GM23338 (cell line): ENCODE measurements around the gene BTBD9. TPM values are rescaled to one million over a fixed set of nuclear protein-coding genes. Genes with fewer than 3 reads are reported as not detected.

Experiments
- ATAC-seq: fragments of 200-7000 bp; cut with Tn5 transposase; 3 replicates; pipeline ENCODE4 v1.9.1; 2020
- DNase-seq: peaks from one replicate; pipeline ENCODE4 v3.0.0-alpha.2; 2015; ENCODE audit warnings: low spot score
- H2AFZ ChIP-seq: fragments of 200-600 bp; sonication (generic); 2 replicates; pipeline ENCODE4 v1.8.0; 2016; ENCODE audit warnings: antibody characterized with exemption, mild to moderate bottlenecking, moderate library complexity
- H3F3A ChIP-seq: fragments of 200-600 bp; sonication (generic); replicated peaks from 2 replicates; pipeline ENCODE4 v1.8.0; 2017; ENCODE audit warnings: antibody characterized with exemption, mixed run types, low read depth
- H3K27ac ChIP-seq: fragments of 200-600 bp; sonication (generic); 2 replicates; pipeline ENCODE4 v1.6.1; 2016; ENCODE audit warnings: low read depth
- H3K27me3 ChIP-seq: fragments of 200-600 bp; sonication (generic); 2 replicates; pipeline ENCODE4 v1.8.0; 2016; ENCODE audit warnings: mild to moderate bottlenecking, mixed run types, moderate library complexity; ENCODE audit not compliant: insufficient read depth
- H3K36me3 ChIP-seq: fragments of 200-600 bp; sonication (generic); 2 replicates; pipeline ENCODE4 v1.8.0; 2016; ENCODE audit warnings: mild to moderate bottlenecking; ENCODE audit not compliant: insufficient read depth
- H3K4me1 ChIP-seq: fragments of 200-600 bp; sonication (generic); 2 replicates; pipeline ENCODE4 v1.8.0; 2016; ENCODE audit warnings: mild to moderate bottlenecking, moderate library complexity; ENCODE audit not compliant: insufficient read depth
- H3K4me2 ChIP-seq: fragments of 200-600 bp; sonication (generic); 2 replicates; pipeline ENCODE4 v1.7.1; 2017; ENCODE audit warnings: mixed run types
- H3K4me3 ChIP-seq: fragments of 200-600 bp; sonication (generic); 2 replicates; pipeline ENCODE4 v1.6.1; 2016; ENCODE audit warnings: mixed run types
- H3K79me2 ChIP-seq: fragments of 200-600 bp; sonication (generic); replicated peaks from 2 replicates; pipeline ENCODE4 v1.8.0; 2017; ENCODE audit warnings: mild to moderate bottlenecking; ENCODE audit not compliant: insufficient read depth
- H3K9me2 ChIP-seq: fragments of 200-600 bp; sonication (generic); 2 replicates; pipeline ENCODE4 v1.8.0; 2017; ENCODE audit not compliant: insufficient read depth
- H4K20me1 ChIP-seq: fragments of 200-600 bp; sonication (generic); replicated peaks from 2 replicates; pipeline ENCODE4 v1.8.0; 2017; ENCODE audit warnings: mild to moderate bottlenecking; ENCODE audit not compliant: insufficient read depth
- H3K27ac Mint-ChIP-seq: 2 replicates; pipeline ENCODE4 v1.8.0; 2020; ENCODE audit warnings: inconsistent platforms, mild to moderate bottlenecking, moderate library complexity, mixed read lengths
- H3K27me3 Mint-ChIP-seq: 3 replicates; pipeline ENCODE4 v1.8.0; 2022; ENCODE audit warnings: low read depth, mild to moderate bottlenecking, moderate library complexity, mixed read lengths, inconsistent platforms; ENCODE audit not compliant: insufficient read depth, poor library complexity
- H3K36me3 Mint-ChIP-seq: 3 replicates; pipeline ENCODE4 v1.8.0; 2021; ENCODE audit warnings: low read depth, mild to moderate bottlenecking, inconsistent platforms, moderate library complexity, mixed read lengths
- H3K4me1 Mint-ChIP-seq: 3 replicates; pipeline ENCODE4 v1.8.0; 2020; ENCODE audit warnings: mild to moderate bottlenecking, inconsistent platforms, mixed read lengths
- H3K4me3 Mint-ChIP-seq: 3 replicates; pipeline ENCODE4 v1.8.0; 2021; ENCODE audit warnings: moderate library complexity, mild to moderate bottlenecking, inconsistent platforms, mixed read lengths
- H3K9me3 Mint-ChIP-seq: 3 replicates; pipeline ENCODE4 v1.8.0; 2020; ENCODE audit warnings: moderate library complexity, mild to moderate bottlenecking, inconsistent platforms, mixed read lengths
- EZH2 ChIP-seq: fragments of 200-600 bp; sonication (generic); IDR thresholded peaks from one replicate; pipeline ENCODE4 v1.8.0; 2017; ENCODE audit warnings: antibody characterized with exemption, mild to moderate bottlenecking, low read depth; ENCODE audit not compliant: unreplicated experiment
- JUNB ChIP-seq: IDR thresholded peaks from one replicate; pipeline ENCODE4 v1.6.1; 2016; ENCODE audit warnings: antibody characterized with exemption; ENCODE audit not compliant: unreplicated experiment
- ZNF114 ChIP-seq: fragments of 250-450 bp; sonication (Bioruptor Pico); IDR thresholded peaks from 2 replicates; pipeline ENCODE4 v1.5.0; 2020; ENCODE audit warnings: mild to moderate bottlenecking, moderate library complexity
- ZNF331 ChIP-seq: fragments of 250-450 bp; sonication (Bioruptor Pico); IDR thresholded peaks from 2 replicates; pipeline ENCODE4 v1.5.0; 2020; ENCODE audit warnings: low read depth, mild to moderate bottlenecking, moderate library complexity
- polyA plus RNA-seq: library from polyadenylated mRNA; unstranded; fragments of >200 nt; fragmentation: Nextera tagmentation; extraction: Ambion mirVana; gene quantifications from 2 replicates; pipeline ENCODE4 v1.2.1, GENCODE V29; 2016
- total RNA-seq: library from RNA; depleted of rRNA; stranded (reverse); fragments of >200 nt; shearing (Covaris generic); gene quantifications from 2 replicates; pipeline ENCODE4 v1.2.3, GENCODE V29; 2014
- TF ChIP-seq, protein P1 (sequence below): fragments of 250-450 bp; sonication (Bioruptor Pico); IDR thresholded peaks from 2 replicates; pipeline ENCODE4 v1.5.0; 2020; ENCODE audit warnings: mild to moderate bottlenecking, moderate library complexity
- TF ChIP-seq, protein P2 (sequence below), 2 experiments: fragments of 200-600 bp in 1 of 2; sonication (generic) in 1 of 2; conservative IDR thresholded peaks; 2 replicates each; pipeline versions ENCODE4 v1.5.1 to v1.6.1; 2016 to 2017; ENCODE audit warnings: antibody characterized with exemption in 2 of 2, low read depth in 2 of 2, mild to moderate bottlenecking in 2 of 2, moderate library complexity in 1 of 2
- TF ChIP-seq, protein P3 (sequence below): IDR thresholded peaks from 2 replicates; pipeline ENCODE4 v1.6.1; 2016; ENCODE audit warnings: antibody characterized with exemption
- TF ChIP-seq, protein P4 (sequence below): IDR thresholded peaks from one replicate; pipeline ENCODE4 v1.6.1; 2018; ENCODE audit warnings: antibody characterized with exemption; ENCODE audit not compliant: unreplicated experiment

The BTBD9 gene
- total and polyA plus RNA-seq, 2 experiments from 2014 or later = 4.2 to 5.3 TPM

DNA sequence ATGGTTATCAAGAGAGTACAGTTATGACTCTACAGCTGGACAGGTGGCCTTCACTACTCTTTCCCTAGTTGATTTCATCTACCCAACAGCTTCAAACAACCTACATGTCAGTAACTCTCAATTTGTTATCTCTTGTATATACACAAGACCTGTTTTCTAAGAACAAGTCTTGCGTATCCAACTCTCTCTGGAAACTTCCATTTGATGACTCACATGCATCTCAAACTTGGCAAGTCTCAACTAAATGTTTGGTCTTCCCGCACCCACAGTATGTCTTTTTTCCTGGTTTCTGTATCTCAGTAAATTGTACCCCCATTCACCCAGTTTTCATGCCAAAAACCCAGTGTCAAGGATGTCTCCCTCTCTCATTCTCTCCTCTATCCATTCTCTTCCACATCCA lies 97.7 kb downstream of the BTBD9 start (continued):
- TF ChIP-seq, protein P1, sequence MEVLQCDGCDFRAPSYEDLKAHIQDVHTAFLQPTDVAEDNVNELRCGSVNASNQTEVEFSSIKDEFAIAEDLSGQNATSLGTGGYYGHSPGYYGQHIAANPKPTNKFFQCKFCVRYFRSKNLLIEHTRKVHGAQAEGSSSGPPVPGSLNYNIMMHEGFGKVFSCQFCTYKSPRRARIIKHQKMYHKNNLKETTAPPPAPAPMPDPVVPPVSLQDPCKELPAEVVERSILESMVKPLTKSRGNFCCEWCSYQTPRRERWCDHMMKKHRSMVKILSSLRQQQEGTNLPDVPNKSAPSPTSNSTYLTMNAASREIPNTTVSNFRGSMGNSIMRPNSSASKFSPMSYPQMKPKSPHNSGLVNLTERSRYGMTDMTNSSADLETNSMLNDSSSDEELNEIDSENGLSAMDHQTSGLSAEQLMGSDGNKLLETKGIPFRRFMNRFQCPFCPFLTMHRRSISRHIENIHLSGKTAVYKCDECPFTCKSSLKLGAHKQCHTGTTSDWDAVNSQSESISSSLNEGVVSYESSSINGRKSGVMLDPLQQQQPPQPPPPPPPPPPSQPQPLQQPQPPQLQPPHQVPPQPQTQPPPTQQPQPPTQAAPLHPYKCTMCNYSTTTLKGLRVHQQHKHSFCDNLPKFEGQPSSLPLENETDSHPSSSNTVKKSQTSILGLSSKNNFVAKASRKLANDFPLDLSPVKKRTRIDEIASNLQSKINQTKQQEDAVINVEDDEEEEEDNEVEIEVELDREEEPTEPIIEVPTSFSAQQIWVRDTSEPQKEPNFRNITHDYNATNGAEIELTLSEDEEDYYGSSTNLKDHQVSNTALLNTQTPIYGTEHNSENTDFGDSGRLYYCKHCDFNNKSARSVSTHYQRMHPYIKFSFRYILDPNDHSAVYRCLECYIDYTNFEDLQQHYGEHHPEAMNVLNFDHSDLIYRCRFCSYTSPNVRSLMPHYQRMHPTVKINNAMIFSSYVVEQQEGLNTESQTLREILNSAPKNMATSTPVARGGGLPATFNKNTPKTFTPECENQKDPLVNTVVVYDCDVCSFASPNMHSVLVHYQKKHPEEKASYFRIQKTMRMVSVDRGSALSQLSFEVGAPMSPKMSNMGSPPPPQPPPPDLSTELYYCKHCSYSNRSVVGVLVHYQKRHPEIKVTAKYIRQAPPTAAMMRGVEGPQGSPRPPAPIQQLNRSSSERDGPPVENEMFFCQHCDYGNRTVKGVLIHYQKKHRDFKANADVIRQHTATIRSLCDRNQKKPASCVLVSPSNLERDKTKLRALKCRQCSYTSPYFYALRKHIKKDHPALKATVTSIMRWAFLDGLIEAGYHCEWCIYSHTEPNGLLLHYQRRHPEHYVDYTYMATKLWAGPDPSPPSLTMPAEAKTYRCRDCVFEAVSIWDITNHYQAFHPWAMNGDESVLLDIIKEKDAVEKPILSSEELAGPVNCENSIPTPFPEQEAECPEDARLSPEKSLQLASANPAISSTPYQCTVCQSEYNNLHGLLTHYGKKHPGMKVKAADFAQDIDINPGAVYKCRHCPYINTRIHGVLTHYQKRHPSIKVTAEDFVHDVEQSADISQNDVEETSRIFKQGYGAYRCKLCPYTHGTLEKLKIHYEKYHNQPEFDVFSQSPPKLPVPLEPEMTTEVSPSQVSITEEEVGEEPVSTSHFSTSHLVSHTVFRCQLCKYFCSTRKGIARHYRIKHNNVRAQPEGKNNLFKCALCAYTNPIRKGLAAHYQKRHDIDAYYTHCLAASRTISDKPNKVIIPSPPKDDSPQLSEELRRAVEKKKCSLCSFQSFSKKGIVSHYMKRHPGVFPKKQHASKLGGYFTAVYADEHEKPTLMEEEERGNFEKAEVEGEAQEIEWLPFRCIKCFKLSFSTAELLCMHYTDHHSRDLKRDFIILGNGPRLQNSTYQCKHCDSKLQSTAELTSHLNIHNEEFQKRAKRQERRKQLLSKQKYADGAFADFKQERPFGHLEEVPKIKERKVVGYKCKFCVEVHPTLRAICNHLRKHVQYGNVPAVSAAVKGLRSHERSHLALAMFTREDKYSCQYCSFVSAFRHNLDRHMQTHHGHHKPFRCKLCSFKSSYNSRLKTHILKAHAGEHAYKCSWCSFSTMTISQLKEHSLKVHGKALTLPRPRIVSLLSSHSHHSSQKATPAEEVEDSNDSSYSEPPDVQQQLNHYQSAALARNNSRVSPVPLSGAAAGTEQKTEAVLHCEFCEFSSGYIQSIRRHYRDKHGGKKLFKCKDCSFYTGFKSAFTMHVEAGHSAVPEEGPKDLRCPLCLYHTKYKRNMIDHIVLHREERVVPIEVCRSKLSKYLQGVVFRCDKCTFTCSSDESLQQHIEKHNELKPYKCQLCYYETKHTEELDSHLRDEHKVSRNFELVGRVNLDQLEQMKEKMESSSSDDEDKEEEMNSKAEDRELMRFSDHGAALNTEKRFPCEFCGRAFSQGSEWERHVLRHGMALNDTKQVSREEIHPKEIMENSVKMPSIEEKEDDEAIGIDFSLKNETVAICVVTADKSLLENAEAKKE (CRISPR knock-in tag) = no peak
- TF ChIP-seq, protein P2, sequence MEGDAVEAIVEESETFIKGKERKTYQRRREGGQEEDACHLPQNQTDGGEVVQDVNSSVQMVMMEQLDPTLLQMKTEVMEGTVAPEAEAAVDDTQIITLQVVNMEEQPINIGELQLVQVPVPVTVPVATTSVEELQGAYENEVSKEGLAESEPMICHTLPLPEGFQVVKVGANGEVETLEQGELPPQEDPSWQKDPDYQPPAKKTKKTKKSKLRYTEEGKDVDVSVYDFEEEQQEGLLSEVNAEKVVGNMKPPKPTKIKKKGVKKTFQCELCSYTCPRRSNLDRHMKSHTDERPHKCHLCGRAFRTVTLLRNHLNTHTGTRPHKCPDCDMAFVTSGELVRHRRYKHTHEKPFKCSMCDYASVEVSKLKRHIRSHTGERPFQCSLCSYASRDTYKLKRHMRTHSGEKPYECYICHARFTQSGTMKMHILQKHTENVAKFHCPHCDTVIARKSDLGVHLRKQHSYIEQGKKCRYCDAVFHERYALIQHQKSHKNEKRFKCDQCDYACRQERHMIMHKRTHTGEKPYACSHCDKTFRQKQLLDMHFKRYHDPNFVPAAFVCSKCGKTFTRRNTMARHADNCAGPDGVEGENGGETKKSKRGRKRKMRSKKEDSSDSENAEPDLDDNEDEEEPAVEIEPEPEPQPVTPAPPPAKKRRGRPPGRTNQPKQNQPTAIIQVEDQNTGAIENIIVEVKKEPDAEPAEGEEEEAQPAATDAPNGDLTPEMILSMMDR (conservative IDR thresholded peaks at IDR 0.05; ENCODE audit: low read depth in 2 of 2) = no peak
- TF ChIP-seq ZNF114 = no peak
- TF ChIP-seq ZNF331 = no peak
- TF ChIP-seq, protein P3, sequence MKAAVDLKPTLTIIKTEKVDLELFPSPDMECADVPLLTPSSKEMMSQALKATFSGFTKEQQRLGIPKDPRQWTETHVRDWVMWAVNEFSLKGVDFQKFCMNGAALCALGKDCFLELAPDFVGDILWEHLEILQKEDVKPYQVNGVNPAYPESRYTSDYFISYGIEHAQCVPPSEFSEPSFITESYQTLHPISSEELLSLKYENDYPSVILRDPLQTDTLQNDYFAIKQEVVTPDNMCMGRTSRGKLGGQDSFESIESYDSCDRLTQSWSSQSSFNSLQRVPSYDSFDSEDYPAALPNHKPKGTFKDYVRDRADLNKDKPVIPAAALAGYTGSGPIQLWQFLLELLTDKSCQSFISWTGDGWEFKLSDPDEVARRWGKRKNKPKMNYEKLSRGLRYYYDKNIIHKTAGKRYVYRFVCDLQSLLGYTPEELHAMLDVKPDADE = no peak
- TF ChIP-seq JUNB = no peak

DNA sequence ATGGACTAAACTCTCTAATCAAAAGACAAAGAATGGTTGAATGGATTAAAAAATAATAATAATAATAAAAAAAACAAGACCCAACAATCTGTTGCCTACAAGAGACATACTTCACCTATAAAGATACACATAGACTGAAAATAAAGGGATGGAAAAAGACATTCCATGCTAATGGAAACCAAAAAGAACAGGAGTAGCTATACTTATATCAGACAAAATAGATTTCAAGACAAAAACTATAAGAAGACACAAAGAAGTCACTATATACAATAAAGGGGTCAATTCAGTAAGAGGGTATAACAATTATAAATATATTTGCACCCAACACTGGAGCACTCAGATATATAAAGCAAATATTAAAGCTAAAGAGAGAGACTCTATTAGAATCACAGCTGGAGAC lies 106.7 kb downstream of the BTBD9 start:
- Histone ChIP-seq H3K79me2 (no peaks in the 10 kb centered on the region), H3K4me2 (no peak overlapping the region), H3K4me3 (no peak overlapping the region), H3K9me2 (peaks cover under 1% of the 10 kb centered on the region; the same call in 1 of the 2 replicates), H3K27ac (no peak overlapping the region), H3K27me3 (no peaks in the 10 kb centered on the region), H3F3A (no peaks in the 10 kb centered on the region), H2AFZ (no peak overlapping the region), H3K36me3 (no peaks in the 10 kb centered on the region), H4K20me1 (no peaks in the 10 kb centered on the region), H3K4me1 (no peaks in the 10 kb centered on the region)
- peaks cover 4% of the 10 kb centered on the region for H3K27me3 Mint-ChIP-seq
- peaks cover 18% of the 10 kb centered on the region for H3K36me3 Mint-ChIP-seq
- no peak overlapping the region for H3K4me3 Mint-ChIP-seq
- H3K4me1 Mint-ChIP-seq = peaks cover 3% of the 10 kb centered on the region; the same call in 2 of the 3 replicates
- DNase-seq (no peak), ATAC-seq (no peak)
- H3K27ac Mint-ChIP-seq = no peak overlapping the region
- H3K9me3 Mint-ChIP-seq = peaks cover 20% of the 10 kb centered on the region; the same call in 2 of the 3 replicates
- TF ChIP-seq, protein P3 = no peak
- TF ChIP-seq, protein P4, sequence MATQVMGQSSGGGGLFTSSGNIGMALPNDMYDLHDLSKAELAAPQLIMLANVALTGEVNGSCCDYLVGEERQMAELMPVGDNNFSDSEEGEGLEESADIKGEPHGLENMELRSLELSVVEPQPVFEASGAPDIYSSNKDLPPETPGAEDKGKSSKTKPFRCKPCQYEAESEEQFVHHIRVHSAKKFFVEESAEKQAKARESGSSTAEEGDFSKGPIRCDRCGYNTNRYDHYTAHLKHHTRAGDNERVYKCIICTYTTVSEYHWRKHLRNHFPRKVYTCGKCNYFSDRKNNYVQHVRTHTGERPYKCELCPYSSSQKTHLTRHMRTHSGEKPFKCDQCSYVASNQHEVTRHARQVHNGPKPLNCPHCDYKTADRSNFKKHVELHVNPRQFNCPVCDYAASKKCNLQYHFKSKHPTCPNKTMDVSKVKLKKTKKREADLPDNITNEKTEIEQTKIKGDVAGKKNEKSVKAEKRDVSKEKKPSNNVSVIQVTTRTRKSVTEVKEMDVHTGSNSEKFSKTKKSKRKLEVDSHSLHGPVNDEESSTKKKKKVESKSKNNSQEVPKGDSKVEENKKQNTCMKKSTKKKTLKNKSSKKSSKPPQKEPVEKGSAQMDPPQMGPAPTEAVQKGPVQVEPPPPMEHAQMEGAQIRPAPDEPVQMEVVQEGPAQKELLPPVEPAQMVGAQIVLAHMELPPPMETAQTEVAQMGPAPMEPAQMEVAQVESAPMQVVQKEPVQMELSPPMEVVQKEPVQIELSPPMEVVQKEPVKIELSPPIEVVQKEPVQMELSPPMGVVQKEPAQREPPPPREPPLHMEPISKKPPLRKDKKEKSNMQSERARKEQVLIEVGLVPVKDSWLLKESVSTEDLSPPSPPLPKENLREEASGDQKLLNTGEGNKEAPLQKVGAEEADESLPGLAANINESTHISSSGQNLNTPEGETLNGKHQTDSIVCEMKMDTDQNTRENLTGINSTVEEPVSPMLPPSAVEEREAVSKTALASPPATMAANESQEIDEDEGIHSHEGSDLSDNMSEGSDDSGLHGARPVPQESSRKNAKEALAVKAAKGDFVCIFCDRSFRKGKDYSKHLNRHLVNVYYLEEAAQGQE = no peak
- TF ChIP-seq, protein P2 (conservative IDR thresholded peaks at IDR 0.05; ENCODE audit: low read depth in 2 of 2) = no peak
- no peak for TF ChIP-seq EZH2
